ENCODE results near the gene DMAP1.

- TF ChIP-seq CTCF (IDR thresholded peaks at IDR 0.05) (no peak), POLR2A (IDR thresholded peaks at IDR 0.05) (no peak), EP300 (IDR thresholded peaks at IDR 0.05) (no peak)
These were observed 29.5 kb downstream of the DMAP1 start for GRCh38 chr1:44242746-44243145.
